HCT116 (cell line): ENCODE results near the gene CLP1. TPM values are rescaled to one million over a fixed set of nuclear protein-coding genes. Genes with fewer than 3 reads are reported as not detected.

Experiments
- ATAC-seq: fragments of 200-7000 bp; cut with Tn5 transposase; 2 replicates; pipeline ENCODE4 v1.9.1; 2020; ENCODE audit warnings: mild to moderate bottlenecking, moderate library complexity
- BruUV-seq: library from RNA; stranded (reverse); fragments of 400-500 nt; replicated peaks from 2 replicates; lab custom pipeline; 2021; lab: Mats Ljungman, UMichigan
- CTCF ChIA-PET: fragments of 300-600 bp; sonication (Branson Sonifier 250); formaldehyde crosslinking; loops from one replicate; lab custom pipeline; 2021; ENCODE audit warnings: antibody characterized with exemption; lab: Charles Lee
- POLR2A ChIA-PET: fragments of 300-600, 350-600 bp; sonication (Branson Sonifier 250); formaldehyde crosslinking; loops from one replicate; lab custom pipeline; 2021; ENCODE audit warnings: antibody characterized with exemption; lab: Charles Lee
- RAD21 ChIA-PET, 2 experiments: fragments of 300-600 bp; sonication (Branson Sonifier 250); formaldehyde crosslinking; loops; one replicate each; lab custom pipeline; 2023; ENCODE audit warnings: low total read pairs in 2 of 2; ENCODE audit not compliant: uncharacterized antibody in 2 of 2, unreplicated experiment in 2 of 2, low non-redundant PET in 1 of 2; lab: Charles Lee
- DNase-seq: peaks from one replicate; pipeline ENCODE4 v3.0.0-alpha.2; 2010; ENCODE audit warnings: low read depth, low spot score
- H2AFZ ChIP-seq: fragments of 200-600 bp; shearing (Covaris generic), sonication (generic); 2 replicates; pipeline ENCODE4 v1.6.1; 2017; ENCODE audit warnings: low read depth, mixed run types, mixed read lengths, antibody characterized with exemption, low read length; ENCODE audit not compliant: poor library complexity, severe bottlenecking
- H3K27ac ChIP-seq: 2 replicates; pipeline ENCODE4 v1.5.1; 2012; ENCODE audit warnings: low read depth, low read length
- H3K27me3 ChIP-seq: fragments of 200-600 bp; sonication (generic); 2 replicates; pipeline ENCODE4 v1.6.1; 2016; ENCODE audit warnings: mixed run types, low read length, mixed read lengths; ENCODE audit not compliant: insufficient read depth
- H3K36me3 ChIP-seq, 2 experiments: fragments of 200-500 bp in 1 of 2; fragments of 200-600 bp in 1 of 2; sonication (Bioruptor generic) in 1 of 2; sonication (generic) in 1 of 2; 2 replicates each; pipeline versions ENCODE4 v1.5.1 to v1.6.1; 2014 to 2016; ENCODE audit warnings: low read length in 2 of 2, inconsistent platforms in 1 of 2, mixed read lengths in 1 of 2, mixed run types in 1 of 2; ENCODE audit not compliant: insufficient read depth in 2 of 2, control insufficient read depth in 1 of 2
- H3K4me1 ChIP-seq, 2 experiments: fragments of 200-600 bp in 1 of 2; sonication (generic) in 1 of 2; 2 replicates each; pipeline versions ENCODE4 v1.5.1 to v1.6.1; 2012 to 2017; ENCODE audit warnings: low read length in 2 of 2, inconsistent platforms in 1 of 2, mild to moderate bottlenecking in 1 of 2, mixed read lengths in 1 of 2, mixed run types in 1 of 2, moderate library complexity in 1 of 2; ENCODE audit not compliant: insufficient read depth in 2 of 2, control insufficient read depth in 1 of 2
- H3K4me2 ChIP-seq: fragments of 200-600 bp; sonication (generic); 2 replicates; pipeline ENCODE4 v1.6.1; 2017; ENCODE audit warnings: mixed run types, low read length, mixed read lengths
- H3K4me3 ChIP-seq, 2 experiments: fragments of 200-600 bp in 1 of 2; sonication (generic) in 1 of 2; replicated peaks in 1 of 2; 2 replicates each; pipeline ENCODE4 v1.5.1; 2011 to 2016; ENCODE audit warnings: low read length in 2 of 2, control low read depth in 1 of 2, low read depth in 1 of 2, mild to moderate bottlenecking in 1 of 2, mixed read lengths in 1 of 2, mixed run types in 1 of 2
- H3K79me2 ChIP-seq: fragments of 200-600 bp; sonication (generic); 2 replicates; pipeline ENCODE4 v1.6.1; 2017; ENCODE audit warnings: mild to moderate bottlenecking, mixed run types, low read length, moderate library complexity, mixed read lengths; ENCODE audit not compliant: insufficient read depth
- H3K9ac ChIP-seq: fragments of 200-600 bp; sonication (generic); 2 replicates; pipeline ENCODE4 v1.6.1; 2016; ENCODE audit warnings: low read length, mixed read lengths
- H3K9me2 ChIP-seq: fragments of 200-600 bp; sonication (generic), shearing (Covaris generic); 2 replicates; pipeline ENCODE4 v1.6.1; 2017; ENCODE audit warnings: mixed run types, mild to moderate bottlenecking, moderate library complexity; ENCODE audit not compliant: insufficient read depth
- H3K9me3 ChIP-seq, 2 experiments: fragments of 200-500 bp in 1 of 2; fragments of 200-600 bp in 1 of 2; sonication (Bioruptor generic) in 1 of 2; sonication (generic) in 1 of 2; 2 replicates each; pipeline ENCODE4 v1.6.1; 2014 to 2017; ENCODE audit warnings: low read length in 2 of 2, mixed read lengths in 2 of 2, inconsistent platforms in 1 of 2, low read depth in 1 of 2, mild to moderate bottlenecking in 1 of 2, mixed run types in 1 of 2, moderate library complexity in 1 of 2; ENCODE audit not compliant: control insufficient read depth in 1 of 2, insufficient read depth in 1 of 2
- H4K20me1 ChIP-seq: fragments of 200-600 bp; sonication (generic), shearing (Covaris generic); 2 replicates; pipeline ENCODE4 v1.6.1; 2017; ENCODE audit warnings: mixed run types, mild to moderate bottlenecking, moderate library complexity; ENCODE audit not compliant: insufficient read depth
- CBX3 ChIP-seq: IDR thresholded peaks from 2 replicates; pipeline ENCODE4 v1.6.1; 2012; ENCODE audit warnings: low read depth
- EGR1 ChIP-seq: IDR thresholded peaks from 2 replicates; pipeline ENCODE4 v1.6.1; 2012; ENCODE audit warnings: low read depth
- ELF1 ChIP-seq: IDR thresholded peaks from 2 replicates; pipeline ENCODE4 v1.6.1; 2012; ENCODE audit warnings: low read depth, borderline replicate concordance
- EZH2 ChIP-seq: fragments of 200-600 bp; sonication (generic); IDR thresholded peaks from 2 replicates; pipeline ENCODE4 v1.6.1; 2017; ENCODE audit warnings: antibody characterized with exemption, mixed run types
- EZH2phosphoT487 ChIP-seq: fragments of 200-600 bp; IDR thresholded peaks from 2 replicates; pipeline ENCODE4 v1.6.1; 2018; ENCODE audit warnings: antibody characterized with exemption, borderline replicate concordance
- FOSL1 ChIP-seq: IDR thresholded peaks from 2 replicates; pipeline ENCODE4 v1.6.1; 2012; ENCODE audit warnings: low read depth
- POLR2A ChIP-seq: IDR thresholded peaks from 2 replicates; pipeline ENCODE4 v1.7.0; 2011; ENCODE audit warnings: borderline replicate concordance; ENCODE audit not compliant: insufficient read depth, insufficient read length; ENCODE audit errors: extremely low read depth
- SP1 ChIP-seq: IDR thresholded peaks from 2 replicates; pipeline ENCODE4 v1.6.1; 2012; ENCODE audit warnings: low read depth
- TCF7L2 ChIP-seq: IDR thresholded peaks from 2 replicates; pipeline ENCODE4 v1.7.0; 2011; ENCODE audit warnings: borderline replicate concordance, inconsistent platforms; ENCODE audit not compliant: insufficient read depth, insufficient read length; ENCODE audit errors: extremely low read depth
- YY1 ChIP-seq: IDR thresholded peaks from 2 replicates; pipeline ENCODE4 v1.6.1; 2011; ENCODE audit warnings: low read length, low read depth, moderate library complexity, mild to moderate bottlenecking; ENCODE audit not compliant: insufficient replicate concordance; ENCODE audit errors: extremely low read depth
- ZFX ChIP-seq: fragments of 450-650 bp; IDR thresholded peaks from 2 replicates; pipeline ENCODE4 v1.6.1; 2017
- intact Hi-C: fragments of 100-400 bp; cut with micrococcal nuclease; formaldehyde crosslinking; loops from 2 replicates; pipeline ENCODE4 v1.10.0; 2022
- total RNA-seq: library from RNA; stranded (reverse); gene quantifications from one replicate; pipeline ENCODE4 v1.2.1, GENCODE V29; 2021; ENCODE audit not compliant: unreplicated experiment
- TF ChIP-seq, protein P1 (sequence below): IDR thresholded peaks from 2 replicates; pipeline ENCODE4 v1.6.1; 2012; ENCODE audit warnings: low read depth
- TF ChIP-seq, protein P2 (sequence below): IDR thresholded peaks from 2 replicates; pipeline ENCODE4 v1.6.1; 2012

CLP1 gene
- total RNA-seq, 1 experiment from 2014 or later: 17.7 TPM

DNA sequence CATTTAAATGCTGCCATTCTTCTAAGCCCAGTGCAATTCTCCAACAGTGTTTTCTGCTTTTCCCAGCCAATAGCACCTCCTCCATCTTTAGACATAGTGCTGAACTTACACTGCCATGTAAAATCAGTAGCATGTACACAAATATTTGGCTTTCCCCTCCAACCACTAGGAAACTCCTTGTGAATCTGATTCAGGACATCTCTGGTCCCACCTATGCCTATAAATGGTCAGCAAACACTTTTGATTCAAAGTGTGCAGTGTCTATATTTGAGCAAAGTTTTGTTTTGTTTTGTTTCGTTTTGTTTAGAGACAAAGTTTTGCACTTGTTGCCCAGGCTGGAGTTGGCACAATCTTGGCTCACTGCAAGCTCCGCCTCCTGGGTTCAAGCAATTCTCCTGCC, 32.7 kb upstream of the CLP1 start:
- H3K4me3 ChIP-seq: no peak overlapping the region
- no peaks in the 10 kb centered on the region for H4K20me1 ChIP-seq
- H3K4me2 ChIP-seq: no peak overlapping the region
- POLR2A ChIA-PET: no interaction called here
- RAD21 ChIA-PET: no interaction called here
- no peak for TF ChIP-seq FOSL1
- no peak for TF ChIP-seq EGR1
- no peak for TF ChIP-seq CBX3
- no peak for TF ChIP-seq EZH2phosphoT487
- TF ChIP-seq, protein P1, sequence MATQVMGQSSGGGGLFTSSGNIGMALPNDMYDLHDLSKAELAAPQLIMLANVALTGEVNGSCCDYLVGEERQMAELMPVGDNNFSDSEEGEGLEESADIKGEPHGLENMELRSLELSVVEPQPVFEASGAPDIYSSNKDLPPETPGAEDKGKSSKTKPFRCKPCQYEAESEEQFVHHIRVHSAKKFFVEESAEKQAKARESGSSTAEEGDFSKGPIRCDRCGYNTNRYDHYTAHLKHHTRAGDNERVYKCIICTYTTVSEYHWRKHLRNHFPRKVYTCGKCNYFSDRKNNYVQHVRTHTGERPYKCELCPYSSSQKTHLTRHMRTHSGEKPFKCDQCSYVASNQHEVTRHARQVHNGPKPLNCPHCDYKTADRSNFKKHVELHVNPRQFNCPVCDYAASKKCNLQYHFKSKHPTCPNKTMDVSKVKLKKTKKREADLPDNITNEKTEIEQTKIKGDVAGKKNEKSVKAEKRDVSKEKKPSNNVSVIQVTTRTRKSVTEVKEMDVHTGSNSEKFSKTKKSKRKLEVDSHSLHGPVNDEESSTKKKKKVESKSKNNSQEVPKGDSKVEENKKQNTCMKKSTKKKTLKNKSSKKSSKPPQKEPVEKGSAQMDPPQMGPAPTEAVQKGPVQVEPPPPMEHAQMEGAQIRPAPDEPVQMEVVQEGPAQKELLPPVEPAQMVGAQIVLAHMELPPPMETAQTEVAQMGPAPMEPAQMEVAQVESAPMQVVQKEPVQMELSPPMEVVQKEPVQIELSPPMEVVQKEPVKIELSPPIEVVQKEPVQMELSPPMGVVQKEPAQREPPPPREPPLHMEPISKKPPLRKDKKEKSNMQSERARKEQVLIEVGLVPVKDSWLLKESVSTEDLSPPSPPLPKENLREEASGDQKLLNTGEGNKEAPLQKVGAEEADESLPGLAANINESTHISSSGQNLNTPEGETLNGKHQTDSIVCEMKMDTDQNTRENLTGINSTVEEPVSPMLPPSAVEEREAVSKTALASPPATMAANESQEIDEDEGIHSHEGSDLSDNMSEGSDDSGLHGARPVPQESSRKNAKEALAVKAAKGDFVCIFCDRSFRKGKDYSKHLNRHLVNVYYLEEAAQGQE: no peak
- no peak for TF ChIP-seq ELF1
- no peak for TF ChIP-seq EZH2
- TF ChIP-seq SP1: no peak
- no peak for TF ChIP-seq POLR2A
- TF ChIP-seq, protein P2, sequence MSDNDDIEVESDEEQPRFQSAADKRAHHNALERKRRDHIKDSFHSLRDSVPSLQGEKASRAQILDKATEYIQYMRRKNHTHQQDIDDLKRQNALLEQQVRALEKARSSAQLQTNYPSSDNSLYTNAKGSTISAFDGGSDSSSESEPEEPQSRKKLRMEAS: no peak
- no peak for TF ChIP-seq ZFX
- no peak for TF ChIP-seq YY1
- no peak for TF ChIP-seq TCF7L2
- no peak overlapping the region for H3K27ac ChIP-seq
- intact Hi-C loops: no loop called here
- BruUV-seq: no TSS peak
- H3K4me1 ChIP-seq: no peaks in the 10 kb centered on the region
- H3K27me3 ChIP-seq: no peaks in the 10 kb centered on the region
- H3K36me3 ChIP-seq: no peaks in the 10 kb centered on the region
- no peak overlapping the region for H2AFZ ChIP-seq
- no peak overlapping the region for H3K9ac ChIP-seq
- H3K9me2 ChIP-seq: no peaks in the 10 kb centered on the region
- H3K79me2 ChIP-seq: no peaks in the 10 kb centered on the region
- H3K9me3 ChIP-seq: peaks cover 6 to 8% of the 10 kb centered on the region in 2 experiments; a peak in 3 of 4 replicates
- ATAC-seq (no peak), DNase-seq (no peak)
- CTCF ChIA-PET: no interaction called here
